Kasumi-1 (cell line): Measurements from ENCODE around the gene BLVRA.
"Not testable (repeated sequence)": the region's sequence is repeated elsewhere in the genome, so short reads cannot be mapped to it uniquely, and the experiment has no call there.

Experiments used
- DNase-seq, 2 experiments: peaks; one replicate each; lab custom pipeline; 2025; lab: John Stamatoyannopoulos, UW

BLVRA gene

DNA sequence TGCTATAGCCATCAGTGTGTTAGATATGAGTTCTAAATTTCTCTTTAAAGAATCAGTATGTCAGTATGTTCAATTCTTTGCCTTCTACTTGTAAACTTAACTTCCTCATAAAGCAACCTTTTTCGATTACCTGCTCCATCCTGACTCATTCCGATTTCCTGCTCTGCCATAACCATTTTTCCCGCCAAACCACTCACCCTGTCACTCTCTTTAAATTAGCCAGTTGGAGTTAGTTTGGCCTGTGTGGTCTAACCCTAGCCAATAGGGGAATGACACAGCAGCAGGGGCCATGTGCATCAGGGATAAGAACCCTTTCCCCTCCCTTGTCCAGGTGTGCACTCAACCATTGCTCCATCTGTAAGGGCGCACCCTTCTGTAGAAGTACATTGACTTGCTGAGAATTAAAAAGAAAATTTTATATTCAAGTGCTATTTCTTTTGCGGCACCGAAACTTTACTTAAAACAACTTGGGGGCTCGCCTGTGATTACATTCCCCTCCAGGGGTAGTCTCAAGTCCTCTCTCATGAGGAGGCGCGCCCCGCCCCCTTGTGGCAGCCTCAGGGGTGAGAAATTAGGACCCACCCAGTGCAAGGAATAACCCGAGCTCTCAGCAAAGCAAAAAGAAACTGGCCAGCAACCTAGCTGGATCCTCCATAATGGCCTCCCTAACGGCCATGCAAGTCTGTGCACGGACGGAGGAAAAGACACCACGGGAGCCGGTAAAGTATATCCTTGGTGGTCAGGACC is 51.9 kb downstream of the BLVRA start:
- peak; percentile 37 to 40 for DNase-seq

DNA sequence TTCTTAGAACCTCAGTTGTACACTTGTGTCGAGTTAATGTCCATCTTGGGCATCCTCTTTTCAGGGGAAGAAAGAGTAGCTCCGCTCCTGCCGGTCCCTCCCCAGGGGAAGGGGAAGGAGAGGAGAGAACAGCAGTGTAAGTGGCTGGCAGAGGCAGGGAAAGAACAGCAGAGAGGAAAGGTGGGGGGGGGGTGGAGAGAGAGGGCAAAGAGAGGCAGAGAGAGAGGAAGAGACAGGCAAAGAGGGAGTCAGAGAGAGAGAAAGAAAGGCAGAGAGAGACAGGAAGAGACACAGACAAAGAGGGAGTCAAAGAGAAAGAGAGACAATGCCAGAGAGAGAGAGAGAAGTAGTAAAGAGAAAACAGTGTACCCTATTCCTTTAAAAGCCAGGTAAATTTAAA is 56.9 kb downstream of the BLVRA start:
- no peak for DNase-seq

DNA sequence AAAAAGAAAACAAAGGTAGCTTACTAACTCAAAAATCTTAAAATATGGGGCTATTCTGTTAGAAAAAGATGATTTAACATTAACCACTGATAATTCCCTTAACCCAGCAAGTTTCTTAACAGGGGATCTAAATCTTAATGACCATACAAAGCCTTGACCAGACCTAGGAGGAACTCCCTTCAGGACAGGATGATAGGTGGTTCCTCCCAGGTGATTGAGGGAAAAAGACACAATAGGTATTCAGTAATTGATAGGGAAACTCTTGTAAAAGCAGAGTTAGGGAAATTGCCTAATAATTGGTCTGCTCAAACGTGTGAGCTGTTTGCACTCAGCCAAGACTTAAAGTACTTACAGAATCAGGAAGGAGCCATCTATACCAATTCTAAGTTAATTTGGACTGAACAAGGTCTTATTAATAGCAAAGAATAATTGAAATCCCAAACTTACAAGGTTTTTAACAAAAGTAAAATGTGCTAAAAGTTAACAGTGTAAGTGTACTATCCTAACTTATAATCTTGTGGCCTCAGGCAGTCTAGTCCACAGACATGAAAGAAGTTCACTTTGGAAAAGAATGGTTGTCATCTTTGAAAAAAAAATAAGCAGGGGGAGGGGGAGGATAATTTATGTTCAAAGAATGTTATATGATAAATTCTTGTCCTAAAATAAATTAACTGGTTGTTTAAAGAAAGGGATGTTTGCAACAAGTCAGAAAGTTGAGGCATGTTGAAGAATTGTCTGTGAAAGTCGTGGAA is 57.7 kb downstream of the BLVRA start:
- DNase-seq: not testable (repeated sequence)

DNA sequence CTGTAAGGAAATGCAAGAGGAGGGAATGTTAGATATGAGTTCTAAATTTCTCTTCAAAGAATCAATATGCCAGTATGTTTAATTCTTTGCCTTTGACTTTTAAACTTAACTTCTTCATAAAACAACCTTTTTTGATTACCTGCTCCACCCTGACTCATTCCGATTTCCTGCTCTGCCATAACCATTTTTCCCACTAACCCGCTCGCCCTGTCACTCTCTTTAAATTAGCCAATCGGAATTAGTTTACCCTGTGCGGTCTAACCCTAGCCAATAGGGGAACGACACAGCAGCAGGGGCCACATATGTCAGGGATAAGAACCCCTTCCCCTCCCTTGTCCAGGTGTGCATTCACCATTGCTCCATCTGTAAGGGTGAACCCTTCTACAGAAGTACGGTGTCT is 64.9 kb downstream of the BLVRA start:
- DNase-seq: not testable (repeated sequence)

DNA sequence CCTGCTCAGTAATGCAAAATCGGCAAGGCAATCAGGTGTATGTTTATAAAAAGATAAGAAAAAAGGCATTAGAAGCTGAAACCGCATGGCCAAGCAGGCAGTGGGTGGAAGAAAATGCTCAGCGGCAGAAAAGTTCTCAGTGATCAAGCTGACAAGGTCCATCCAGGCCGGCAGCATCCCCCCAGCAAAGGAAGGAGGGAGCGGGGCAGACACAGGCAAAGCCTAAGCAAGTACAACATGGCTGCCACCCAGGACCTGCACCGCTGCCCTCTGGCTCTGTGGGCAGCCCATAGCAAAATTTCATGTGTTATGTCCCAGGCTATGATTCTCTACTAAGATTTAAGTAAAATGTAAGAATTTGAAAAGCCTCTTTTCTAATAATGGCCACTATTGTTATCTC is 65.5 kb downstream of the BLVRA start:
- no peak for DNase-seq

DNA sequence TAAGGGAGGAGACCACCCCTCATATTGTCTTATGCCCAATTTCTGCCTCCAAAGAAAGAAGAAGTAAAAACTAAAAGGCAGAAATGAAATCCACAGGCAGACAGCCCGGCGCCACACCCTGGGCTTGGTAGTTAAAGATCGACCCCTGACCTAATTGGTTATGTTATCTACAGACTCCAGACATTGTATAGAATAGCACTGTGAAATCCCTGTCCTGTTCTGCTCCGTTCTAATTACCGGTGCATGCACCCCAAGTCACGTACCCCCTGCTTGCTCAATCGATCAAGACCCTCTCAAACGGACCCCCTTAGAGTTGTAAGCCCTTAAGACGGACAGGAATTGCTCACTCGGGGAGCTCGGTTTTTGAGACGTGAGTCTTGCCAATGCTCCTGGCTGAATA is 66.0 kb downstream of the BLVRA start:
- DNase-seq: not testable (repeated sequence)

DNA sequence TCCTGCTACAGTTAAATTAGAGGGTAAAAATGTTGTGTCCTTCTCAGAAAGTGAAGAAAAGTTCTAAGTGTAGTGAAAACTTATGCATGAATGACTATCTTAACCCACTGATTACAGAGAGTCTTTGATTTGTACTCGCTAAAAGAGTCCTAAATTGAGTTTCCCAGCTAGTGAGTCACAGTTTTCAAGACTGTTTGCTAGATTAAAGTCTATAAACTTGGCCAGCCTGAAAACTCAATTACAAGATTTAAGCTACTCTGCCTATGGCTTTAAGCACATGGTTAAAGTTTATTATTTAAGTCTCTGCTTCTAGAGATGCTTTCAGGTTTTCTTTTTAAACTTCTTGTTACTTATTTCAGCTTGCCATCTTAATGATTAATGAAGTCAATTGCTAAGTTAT is 66.5 kb downstream of the BLVRA start:
- DNase-seq: no peak

DNA sequence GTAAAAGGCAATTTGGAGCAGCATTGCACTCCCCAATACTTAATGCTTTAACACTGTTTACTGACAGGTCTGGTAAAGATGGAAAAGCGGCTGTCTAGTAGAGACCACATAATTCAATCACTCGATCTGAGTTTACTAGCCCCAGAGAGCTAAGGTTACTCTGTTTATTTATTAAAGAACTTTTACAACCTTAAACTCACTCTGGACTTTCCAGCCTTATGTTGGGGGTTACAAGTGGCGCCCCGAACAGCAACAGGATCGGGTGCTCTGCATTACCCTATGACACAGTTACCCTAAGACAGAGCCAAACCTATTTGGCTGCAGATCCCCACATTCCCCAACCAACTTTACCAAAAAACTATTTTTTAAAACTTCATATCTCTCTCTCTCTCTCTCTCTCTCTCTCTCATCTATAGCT is 66.9 kb downstream of the BLVRA start:
- no peak for DNase-seq

DNA sequence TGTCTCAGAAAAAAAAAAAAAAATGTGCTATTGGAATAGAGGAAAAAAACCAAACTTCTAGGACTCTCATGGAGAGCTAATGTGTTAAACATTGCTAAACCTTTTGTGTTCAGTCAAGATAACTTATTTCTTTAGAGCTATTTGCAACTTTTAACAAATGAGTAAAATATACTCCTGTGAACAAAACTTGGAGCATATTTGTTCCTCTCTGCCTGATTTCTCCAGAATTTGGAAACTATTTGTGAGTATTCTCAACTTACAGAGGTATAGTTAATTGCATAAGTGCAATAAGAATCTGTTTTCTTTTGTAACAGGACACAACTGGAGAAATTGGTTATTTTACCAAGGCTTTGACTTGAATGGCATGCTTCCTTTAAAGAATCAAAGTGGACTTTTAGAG is 72.4 kb downstream of the BLVRA start:
- not testable (repeated sequence) for DNase-seq

DNA sequence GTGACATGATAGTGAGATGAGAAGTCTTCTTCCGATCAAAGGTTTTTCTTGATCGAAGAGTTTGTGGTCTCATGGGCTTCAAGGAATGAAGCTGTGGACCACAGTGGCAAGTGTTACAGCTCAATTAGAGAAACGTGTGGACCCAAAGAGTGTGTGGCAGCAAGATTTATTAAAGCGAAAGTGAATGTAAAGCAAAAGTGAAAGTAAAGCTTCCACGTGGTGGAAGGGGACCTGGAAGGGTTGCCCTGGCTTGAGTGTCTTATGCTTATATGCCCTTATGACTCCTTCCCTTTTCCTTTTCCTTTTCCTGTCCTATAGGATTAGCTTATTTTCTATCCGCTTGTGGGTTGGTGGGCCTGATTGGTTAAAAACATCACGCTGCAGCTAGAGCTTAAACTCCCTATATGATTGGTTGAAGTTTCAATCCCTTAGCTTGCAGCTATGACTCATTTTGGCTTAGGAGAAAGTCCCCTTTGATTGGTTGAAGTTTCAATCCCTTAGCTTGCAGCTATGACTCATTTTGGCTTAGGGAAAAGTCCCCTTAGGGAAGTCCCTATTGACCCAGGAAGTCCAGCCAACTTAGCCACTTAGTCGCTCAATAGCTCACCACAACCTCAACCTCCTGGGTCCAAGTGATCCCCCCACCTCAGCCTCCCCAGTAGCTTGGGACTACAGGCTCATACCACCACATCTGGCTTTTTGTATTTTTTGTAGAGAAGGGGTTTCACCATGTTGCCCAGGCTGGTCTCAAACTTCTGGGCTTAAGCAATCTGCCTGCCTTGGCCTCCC is 76.2 kb downstream of the BLVRA start:
- DNase-seq: peak; percentile 50 to 60

DNA sequence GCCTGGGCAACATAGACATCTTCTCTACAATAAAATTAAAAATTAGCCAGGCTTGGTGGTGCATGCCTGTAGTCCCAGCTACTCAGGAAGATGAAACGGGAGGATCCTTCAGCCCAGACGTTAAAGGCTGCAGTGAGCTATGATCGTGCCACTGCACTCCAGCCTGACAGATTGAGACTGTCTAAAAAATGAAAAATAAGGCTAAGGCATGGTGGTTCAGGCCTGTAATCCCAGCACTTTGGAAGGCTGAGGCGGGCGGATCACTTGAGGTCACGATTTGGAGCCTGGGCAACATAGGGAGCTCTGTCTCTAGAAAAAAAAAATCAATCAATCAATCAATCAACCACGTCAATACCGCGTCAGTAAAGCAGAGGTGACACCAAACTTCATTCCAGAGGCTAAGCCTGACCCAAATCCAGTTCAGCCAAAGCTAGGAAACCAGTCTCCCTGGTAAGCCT is 79.8 kb downstream of the BLVRA start:
- no peak for DNase-seq

DNA sequence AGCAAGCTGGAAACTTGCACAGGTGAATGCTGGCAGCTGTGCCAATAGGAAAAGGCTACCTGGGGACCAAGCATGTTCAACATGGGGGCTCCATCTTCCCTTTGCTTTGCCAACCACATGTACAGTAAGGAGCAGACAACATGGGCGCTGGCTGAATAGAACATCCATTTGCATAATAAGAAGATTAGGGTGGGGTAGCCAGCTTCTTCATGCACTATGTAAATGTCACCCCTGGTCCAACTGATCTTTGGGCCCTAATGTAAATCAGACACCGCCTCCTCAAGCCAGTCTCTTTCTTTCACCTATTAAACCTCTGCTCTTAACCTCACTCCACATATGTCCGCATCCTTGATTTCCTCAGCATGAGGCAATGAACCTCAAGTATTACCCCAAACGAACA is 84.8 kb downstream of the BLVRA start:
- no peak for DNase-seq

DNA sequence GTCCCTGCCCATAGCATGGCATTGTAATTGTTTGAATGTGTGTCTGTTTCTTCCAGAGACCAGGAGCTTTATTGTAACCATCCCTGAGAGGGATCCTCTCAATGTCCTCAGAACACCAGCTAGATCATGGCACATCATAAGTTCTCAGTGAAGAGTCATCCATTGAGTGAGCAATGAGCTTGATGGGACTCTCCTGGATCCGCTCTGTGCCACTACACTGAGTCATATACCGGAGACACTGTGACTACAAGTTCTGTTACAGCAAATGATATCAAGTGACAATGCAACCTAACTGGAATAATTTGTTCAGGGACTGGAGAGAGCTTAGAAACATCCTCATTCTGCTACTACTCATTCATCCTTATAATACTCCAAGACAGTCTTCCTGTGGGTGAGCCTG is 85.8 kb downstream of the BLVRA start:
- no peak for DNase-seq

DNA sequence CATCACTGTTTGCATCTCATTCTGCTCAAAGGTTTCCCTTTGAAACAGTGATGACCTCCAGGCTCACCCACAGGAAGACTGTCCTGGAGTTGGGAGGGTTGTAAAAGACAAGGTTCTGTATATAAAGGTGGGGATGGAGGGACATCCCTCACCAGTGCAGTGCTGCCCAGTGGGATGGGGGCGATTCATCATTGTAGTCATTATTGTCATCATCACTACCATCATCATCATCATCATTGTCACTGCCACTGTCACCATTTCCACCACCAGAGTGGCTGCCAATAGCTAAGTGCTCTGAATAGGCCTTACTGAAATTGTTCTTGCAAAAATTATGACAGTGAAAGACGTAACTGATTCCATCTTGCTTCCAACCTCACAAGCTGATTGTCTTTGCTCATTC is 86.2 kb downstream of the BLVRA start:
- DNase-seq: no peak

DNA sequence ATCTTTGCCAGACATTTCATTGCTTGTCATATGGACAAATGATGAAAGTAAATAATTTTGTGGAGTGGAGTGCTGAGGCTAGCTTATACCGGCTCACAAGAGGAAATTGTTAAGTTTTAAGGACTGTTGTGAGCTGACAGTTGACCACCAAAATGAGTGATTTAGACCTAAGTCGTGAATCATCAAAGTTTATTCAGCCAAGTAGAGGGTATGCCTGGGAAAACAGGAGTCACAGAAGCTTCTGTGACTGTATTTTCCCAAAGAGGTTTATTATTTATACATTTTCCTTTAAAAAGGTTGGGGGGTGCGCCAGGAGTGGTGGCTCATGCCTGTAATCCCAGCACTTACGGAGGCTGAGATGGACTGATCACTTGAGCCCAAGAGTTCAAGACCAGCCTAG is 89.0 kb downstream of the BLVRA start:
- DNase-seq: no peak

DNA sequence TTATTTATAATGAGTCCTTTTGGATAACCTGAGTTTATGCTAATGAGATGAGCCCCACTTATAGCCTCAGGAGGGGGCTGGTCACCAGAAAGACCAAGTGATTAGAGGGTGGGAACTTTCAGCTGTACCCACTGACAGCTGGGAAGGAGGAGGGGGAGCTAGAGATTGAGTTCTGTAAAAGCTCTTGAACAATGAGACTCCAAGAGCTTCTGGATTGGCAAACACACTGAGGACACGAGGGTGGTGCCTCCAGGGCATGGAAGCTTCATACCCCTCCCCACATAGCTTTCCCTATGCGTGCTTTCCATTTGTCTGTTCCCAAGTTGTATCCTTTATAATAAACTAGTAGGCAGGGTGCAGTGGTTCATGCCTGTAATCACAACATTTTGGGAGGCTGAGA is 90.6 kb downstream of the BLVRA start:
- no peak for DNase-seq

DNA sequence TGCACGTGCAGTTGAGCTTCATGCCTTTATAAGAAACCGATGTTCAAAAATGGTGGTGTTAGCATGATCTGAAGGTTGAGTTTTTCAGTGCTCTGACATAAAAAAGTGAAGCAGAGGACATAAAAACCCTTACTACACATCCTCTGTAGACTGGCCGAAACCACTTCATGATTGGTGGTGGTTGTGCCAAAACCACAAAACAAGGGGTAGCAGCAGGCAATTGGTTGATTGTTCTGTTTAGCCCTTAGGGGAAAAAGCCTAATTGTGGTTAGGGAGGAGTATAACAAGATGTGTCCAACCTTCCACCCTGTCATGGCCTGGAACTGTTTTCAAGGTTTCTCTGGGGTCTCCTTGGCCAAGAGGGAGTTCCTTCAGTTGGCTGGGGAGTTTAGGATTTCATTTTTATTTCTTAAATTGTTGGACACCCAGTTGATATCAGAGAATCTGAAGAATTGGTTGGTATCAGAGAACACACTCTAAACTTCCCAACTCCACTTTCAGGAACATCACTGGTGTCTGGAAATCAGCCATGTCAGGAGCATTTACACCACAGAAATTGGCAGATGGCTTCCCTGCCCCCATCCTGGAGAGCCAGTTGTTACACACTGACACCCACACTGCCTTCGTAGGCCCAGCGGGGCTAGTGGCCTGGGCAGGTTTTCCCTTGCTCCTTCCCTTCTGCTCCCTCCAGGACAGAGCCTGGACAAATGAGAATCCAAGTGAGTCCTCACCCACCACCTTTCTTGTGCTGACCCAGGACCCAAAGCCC is 92.1 kb downstream of the BLVRA start:
- no peak for DNase-seq

DNA sequence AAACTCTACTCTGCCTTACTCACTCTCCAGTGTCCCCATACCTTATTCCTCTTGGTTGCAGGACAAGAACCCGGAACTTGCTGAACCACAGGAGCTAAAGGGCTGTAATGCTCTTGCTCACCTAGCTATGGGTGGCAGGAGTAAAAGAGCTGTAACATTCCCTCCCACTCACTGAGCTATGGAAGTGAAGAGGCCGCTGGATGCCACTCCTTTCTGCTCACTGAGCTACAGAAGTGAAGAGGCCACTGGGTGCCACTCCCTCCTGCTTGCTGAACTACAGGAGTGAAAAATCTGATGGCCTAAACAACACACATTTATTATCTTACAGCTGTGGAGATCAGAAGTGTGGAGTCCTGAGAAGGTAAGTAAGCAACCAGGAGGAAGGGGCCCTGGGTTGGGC is 93.3 kb downstream of the BLVRA start:
- DNase-seq: no peak

DNA sequence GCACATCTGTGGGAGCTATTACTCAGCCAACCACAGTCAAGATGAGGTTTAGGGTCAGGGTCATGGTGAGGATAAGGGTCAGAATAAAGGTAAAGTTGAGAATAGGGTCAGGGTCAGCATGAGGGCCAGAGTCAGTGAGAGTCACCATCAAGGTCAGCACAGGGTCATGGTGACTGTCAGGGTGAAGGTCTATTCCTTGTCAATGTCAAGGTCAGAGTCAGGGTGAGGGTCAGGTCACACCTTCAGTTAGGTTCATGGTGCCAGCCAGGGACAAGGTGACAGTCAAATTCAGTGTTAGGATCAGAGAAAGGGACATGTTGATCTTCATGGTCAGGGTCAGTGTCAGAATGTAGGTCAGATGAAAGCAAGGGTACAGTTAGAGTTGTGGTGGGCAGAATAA is 96.7 kb downstream of the BLVRA start:
- DNase-seq: no peak

DNA sequence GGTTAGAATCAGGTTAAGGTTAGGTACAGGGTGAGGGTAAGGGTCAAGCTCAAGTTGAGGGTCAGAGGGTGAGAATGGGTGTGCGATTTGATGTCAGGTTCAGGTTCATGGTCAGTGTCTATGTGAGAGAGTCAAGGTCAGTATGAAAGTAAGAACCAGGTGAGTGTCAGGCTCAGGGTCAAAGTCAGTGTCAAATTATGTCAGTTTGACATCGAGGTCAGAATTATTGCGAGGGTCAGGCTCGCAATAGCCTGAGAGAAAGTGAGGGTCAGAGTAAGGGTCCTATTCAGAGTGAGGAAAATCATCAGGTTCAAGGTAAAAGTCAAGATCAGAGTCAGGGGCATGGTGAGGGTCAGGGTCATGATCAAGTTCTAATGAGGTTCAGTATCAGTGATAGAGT is 97.8 kb downstream of the BLVRA start:
- DNase-seq: no peak
